Stimulated activated naive CD8-positive, alpha-beta T cell treated with anti-CD3 and anti-CD28 coated beads, Interleukin-15, Interleukin-2, amounts not matched to agents 100 U/mL and 50 U/mL, for 24 hours (primary cell): ENCODE results near the gene CD109.

ENCODE experiments used
- ATAC-seq: fragments of 150-1000 bp; cut with Tn5 transposase; one replicate; pipeline ENCODE4 v1.10.0; 2021
- DNase-seq: peaks from one replicate; pipeline ENCODE4 v3.0.0; 2021

The CD109 gene

DNA sequence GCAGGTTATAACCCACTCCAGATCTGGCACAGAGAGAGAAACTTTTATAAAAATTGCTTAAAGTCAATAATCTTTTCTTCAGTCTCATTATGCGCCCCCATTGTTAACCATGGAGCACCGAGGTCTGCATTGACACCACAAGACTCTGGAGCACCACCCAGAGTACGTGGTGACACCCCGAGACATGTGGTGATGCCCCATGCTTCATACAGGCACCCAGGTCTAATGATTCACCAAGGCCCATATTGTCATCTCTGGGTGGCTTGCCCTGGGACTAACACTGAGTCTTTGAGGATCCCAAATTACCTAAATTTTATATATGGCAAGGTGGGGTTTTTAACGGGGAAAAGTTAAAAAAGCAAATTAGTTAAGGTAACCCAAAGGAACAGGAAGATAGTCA is 31.1 kb downstream of the CD109 start:
- peak; percentile 53 for ATAC-seq

DNA sequence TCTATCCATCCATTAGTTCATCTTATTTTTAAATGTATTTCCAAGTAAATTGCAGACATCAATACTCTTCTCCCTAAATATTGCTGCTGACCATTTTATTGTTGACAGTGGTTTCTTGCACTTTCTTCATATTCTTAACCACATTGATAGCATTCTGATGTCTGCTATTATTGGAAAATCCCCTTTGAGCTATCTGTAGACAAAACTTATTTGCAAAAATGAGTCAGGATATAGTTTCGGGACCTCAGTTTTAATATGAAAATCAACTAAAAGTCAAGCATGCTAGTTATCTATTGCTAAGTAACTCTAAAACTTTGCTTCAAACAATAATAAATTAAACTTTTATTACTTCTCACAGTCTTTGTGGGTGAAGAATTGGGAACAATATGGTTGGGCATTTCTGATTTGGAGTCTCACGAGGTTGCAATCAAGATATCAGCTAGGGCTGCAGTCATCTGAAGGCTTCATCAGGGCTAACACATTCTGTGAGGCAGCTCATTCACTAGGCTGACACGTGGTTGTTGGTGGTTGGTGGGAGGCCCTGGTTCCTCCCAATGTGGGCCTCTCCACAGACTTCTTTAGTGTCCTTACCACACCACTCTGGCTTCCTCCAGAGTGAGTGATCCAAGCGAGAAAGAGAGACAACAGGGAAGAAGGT is 32.7 kb downstream of the CD109 start:
- DNase-seq = peak; percentile 58
- peak; percentile 84 for ATAC-seq

More for the DNA sequence above, 31.1 kb downstream of the CD109 start:
- DNase-seq = peak; percentile 38

- DNase-seq (no peak), ATAC-seq (no peak)
These were observed 35.3 kb downstream of the CD109 start for GRCh38 chr6:73731285-73731684.

- ATAC-seq = peak; percentile 74
- peak; percentile 75 for DNase-seq
These were observed 37.1 kb downstream of the CD109 start for GRCh38 chr6:73732845-73733675.

DNA sequence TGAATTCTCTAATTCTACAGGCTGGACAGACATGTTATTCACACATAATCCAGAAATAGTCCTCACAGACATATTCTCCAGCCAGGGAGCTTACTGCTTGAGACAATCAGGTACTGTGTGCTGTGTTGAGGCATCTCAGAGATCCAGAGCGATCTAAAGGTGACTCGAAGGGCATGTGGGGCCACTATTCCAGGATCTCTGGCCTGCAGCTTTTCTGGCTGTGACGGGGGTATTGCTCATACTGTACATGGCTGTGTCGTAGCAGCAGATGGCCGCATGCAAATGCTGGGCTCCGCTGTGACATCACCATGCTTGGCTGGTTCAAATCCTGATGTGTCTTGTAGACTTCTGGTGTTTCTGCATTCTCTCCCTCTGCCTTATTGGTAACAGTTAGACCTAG is 37.8 kb downstream of the CD109 start:
- DNase-seq (no peak), ATAC-seq (no peak)

DNA sequence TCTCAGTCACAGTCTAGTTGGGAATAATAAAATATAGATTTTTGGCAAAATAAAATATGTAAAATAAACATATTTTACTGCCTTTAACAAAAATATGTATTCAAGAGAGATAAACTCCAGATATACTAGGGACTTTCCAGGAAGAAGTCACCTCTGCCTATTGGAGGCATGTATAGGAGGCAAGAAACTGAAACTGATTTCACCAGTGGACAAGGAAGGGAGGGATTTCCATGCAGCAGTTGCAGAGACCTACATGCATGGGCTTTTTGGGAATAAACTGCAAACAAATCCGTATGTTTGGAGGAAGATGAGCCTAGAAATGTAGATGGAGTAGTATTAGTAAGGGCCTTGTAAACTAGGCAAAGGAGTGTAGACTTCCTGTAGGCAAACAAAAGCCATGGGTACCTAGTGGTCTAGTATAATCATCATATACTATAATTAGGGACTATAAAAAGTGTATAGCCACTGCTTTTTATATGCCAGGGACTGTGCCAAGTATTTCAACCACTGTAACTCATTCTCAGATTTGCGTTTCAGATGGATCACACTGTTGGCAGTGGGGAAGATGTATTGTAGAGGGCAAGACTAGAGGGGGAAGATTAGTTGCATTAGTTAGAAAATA is 38.9 kb downstream of the CD109 start:
- no peak for DNase-seq
- no peak for ATAC-seq

- DNase-seq = no peak
- ATAC-seq = no peak
These were observed 42.5 kb downstream of the CD109 start for GRCh38 chr6:73738367-73739028.

DNA sequence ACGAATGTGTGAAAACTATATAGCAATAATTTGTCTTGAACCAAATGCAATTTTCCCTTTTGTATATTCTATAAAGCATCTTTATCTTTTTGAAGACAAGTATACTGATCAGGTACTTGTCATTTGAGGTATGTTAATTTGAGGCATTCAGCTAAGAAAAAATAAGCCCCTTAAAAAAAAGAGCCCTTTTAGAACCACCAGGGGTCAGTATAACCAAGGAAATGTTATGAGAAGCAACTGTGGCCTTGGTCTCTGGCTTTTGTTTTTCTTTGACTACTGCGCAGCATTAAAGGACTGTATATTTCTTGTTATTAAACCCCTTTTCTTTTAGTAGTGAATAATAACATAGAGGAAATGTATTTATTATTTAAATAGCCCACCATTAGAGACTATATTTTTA is 43.1 kb downstream of the CD109 start:
- ATAC-seq = peak; percentile 55
- no peak for DNase-seq

DNA sequence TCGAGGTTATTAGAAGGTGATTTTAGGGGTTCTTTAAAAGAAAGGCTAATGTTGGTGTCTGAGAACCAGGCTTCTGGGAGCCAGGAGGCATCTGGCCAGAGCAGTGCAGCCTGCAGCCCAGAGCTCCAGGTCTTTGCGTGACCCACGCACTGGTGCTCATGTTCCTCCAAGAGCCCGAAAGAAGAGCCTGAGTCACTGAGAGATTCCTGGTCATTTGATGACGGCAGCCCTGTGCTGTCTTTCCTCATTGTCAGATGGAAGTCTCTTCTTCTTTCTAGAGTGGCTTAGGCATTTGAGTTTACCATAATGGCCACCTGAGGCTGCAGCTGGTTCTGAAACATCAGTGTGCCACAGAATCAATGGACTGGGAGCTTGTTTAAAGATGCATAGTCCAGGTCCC is 46.4 kb downstream of the CD109 start:
- DNase-seq = no peak
- ATAC-seq = no peak

- no peak for DNase-seq
- no peak for ATAC-seq
These were observed 47.1 kb downstream of the CD109 start for GRCh38 chr6:73743081-73743480.

GRCh38 chr6:73743556-73743955 is 47.6 kb downstream of the CD109 start:
- ATAC-seq (no peak), DNase-seq (no peak)

DNA sequence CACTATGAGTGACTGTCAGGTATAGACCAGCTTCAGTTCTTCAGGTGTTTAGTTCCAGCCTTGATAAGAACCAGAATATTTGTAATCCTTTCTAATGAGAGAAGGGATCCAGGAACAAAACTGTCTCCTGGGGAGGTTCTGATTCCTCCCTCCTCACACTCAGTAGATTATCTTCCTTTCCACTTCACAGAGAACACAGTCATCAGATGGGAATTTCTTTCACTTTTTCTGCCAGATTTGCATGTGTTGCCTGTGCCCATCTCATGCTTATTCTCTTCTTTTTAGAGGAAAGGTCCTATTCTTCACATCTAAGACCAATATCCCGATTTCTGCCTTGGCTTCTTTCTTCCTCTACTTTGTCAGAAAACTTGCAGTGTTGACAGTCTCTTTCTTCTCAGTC is 50.8 kb downstream of the CD109 start:
- DNase-seq (no peak), ATAC-seq (no peak)

GRCh38 chr6:73747289-73747688 is 51.3 kb downstream of the CD109 start:
- no peak for DNase-seq
- ATAC-seq = peak; percentile 75

DNA sequence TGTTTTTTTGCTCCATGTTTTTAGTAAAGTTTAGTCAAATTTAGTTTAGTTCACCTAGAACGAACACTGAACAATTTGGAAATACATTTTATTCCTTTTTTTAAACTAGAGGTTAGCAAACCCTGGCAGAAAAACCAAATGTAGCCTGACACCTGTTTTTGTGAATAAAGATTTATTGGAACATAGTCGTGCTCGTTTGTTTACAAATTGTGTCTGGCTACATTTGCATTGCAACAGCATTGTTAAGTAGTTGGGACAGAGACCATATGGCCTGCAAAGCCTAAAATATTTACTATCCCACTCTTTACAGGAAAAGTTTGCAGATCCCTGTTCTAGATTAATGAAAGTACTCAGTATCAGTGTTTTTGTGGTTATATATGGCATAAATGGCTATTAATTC is 56.9 kb downstream of the CD109 start:
- DNase-seq (no peak), ATAC-seq (no peak)

DNA sequence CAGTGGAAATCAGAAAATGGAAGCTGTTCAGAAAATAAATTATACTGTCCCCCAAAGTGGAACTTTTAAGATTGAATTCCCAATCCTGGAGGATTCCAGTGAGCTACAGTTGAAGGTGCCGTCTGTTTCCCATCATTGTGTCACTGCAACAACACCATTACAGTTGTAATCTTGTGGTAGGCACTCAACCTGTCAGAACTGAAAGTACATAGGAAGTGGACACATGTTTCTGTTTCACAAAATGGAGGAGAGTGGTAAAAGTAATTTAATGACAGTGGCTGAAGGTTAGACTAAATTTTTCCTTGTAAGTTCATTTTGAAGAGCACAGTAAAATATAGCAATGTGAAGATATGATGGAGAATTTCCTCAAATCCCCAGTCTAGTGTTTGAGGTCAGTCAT is 70.0 kb downstream of the CD109 start:
- DNase-seq (no peak), ATAC-seq (no peak)

DNA sequence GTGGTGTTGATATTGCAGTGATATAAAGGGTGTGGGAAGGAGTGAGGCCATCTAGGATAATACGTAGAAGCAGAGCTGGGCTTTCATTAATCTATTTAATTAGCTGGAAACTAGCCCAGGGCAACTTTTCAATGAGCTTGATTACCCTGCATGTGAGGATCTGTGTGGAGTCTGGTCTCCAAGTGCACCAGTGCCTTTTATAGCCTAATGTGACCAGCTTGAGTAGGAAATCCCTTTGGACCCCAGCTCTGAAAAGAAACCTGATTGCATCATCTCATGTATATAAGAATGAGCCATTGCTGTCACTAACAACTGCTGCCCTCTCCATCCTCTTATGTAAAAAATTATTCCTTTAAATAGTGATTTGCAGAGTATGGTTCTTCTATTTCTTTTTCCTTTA is 72.6 kb downstream of the CD109 start:
- ATAC-seq (no peak), DNase-seq (no peak)

- no peak for ATAC-seq
These were observed 74.0 kb downstream of the CD109 start for GRCh38 chr6:73769976-73770375.

DNA sequence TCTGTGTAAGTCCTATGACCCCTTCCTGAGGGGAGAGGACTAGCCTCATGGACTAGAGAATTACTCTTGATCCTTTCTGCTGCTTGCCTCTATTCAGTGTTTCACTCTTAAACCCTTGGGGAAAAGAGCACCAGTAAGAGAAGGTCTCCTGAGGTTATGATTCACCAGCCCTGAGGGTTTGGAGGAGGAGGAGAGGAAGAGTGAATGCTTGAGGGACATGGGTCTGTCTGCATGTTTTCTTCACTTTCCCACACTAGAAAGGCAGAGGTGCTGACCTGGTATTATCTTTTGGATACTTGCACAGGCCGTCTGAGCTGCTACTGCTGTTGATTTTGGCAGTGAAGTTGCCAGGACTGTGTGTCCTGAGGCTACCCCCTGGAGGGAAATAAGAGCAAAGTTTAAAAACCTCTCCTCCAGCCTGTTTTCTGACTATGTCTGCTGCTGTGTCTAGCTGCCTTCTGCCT is 78.3 kb downstream of the CD109 start:
- DNase-seq (no peak), ATAC-seq (no peak)

More at GRCh38 chr6:73769976-73770375, 74.0 kb downstream of the CD109 start:
- no peak for DNase-seq

DNA sequence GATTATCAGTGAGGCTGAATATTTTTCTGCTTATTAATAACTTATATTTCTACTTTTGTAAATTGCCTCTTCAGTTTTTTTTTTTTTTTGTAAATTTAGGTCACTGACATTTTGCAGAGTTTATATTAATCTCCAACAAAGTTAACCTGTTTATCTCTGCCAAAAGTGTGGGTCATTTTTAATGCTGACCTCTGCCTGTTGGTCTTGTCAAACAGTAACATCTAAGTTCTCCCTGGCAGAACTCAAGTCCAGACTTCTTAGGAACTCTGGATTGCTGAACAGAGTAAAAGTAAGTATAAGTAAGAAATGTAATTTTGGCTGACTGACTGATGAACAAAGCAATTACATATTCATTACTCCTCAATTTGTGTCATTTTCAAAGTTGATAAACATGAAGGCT is 83.9 kb downstream of the CD109 start:
- DNase-seq (no peak), ATAC-seq (no peak)

GRCh38 chr6:73782911-73783310 is 86.9 kb downstream of the CD109 start:
- no peak for ATAC-seq
- DNase-seq = no peak

- ATAC-seq = no peak
- no peak for DNase-seq
These were observed 88.9 kb downstream of the CD109 start for GRCh38 chr6:73784726-73785505.

DNA sequence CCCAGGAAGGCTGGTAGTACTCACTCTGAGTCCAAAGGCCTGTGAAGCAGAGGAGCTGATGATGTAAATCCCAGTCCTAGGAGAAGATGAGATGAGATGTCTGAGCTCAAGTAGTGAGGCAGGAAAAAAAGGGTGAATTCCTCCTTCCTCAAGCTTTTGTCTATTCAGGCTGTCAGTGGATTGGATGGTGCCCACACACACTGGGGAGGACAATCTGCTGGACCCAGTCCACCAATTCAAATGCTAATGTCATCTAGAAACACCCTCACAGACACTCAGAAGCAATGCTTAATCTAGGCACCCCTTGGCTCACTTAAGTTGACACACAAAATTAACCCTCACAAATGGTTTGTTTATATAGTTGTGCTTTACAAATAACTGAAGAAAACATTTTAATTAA is 94.6 kb downstream of the CD109 start:
- DNase-seq (no peak), ATAC-seq (no peak)
